GM12865 (cell line): ENCODE data around the gene EEF1AKMT3.

Experiments
- DNase-seq: peaks from one replicate; pipeline ENCODE4 v3.0.0; 2010; ENCODE audit warnings: low read depth
- H3K4me3 ChIP-seq: 2 replicates; pipeline ENCODE4 v1.5.1; 2011; ENCODE audit warnings: mild to moderate bottlenecking, low read depth, low read length, control low read depth
- CTCF ChIP-seq: IDR thresholded peaks from 2 replicates; pipeline ENCODE4 v1.5.1; 2011; ENCODE audit warnings: low read length, control low read depth, low read depth, inconsistent platforms; ENCODE audit not compliant: insufficient read depth; ENCODE audit errors: missing control alignments

EEF1AKMT3 gene

GRCh38 chr12:57735952-57736740 lies 36.3 kb upstream of the EEF1AKMT3 start:
- no peak for DNase-seq
- no peak overlapping the region for H3K4me3 ChIP-seq
- TF ChIP-seq CTCF: no peak

GRCh38 chr12:57736741-57737466 lies 35.5 kb upstream of the EEF1AKMT3 start:
- H3K4me3 ChIP-seq: no peak overlapping the region
- no peak for DNase-seq
- no peak for TF ChIP-seq CTCF

GRCh38 chr12:57737467-57738460 lies 34.6 kb upstream of the EEF1AKMT3 start:
- no peak for TF ChIP-seq CTCF
- no peak for DNase-seq
- no peak overlapping the region for H3K4me3 ChIP-seq

GRCh38 chr12:57738661-57739237 lies 33.7 kb upstream of the EEF1AKMT3 start, which contains the start of gene AGAP2:
Gene AGAP2 (minus strand): TSS chr12:57738742. CDS start chr12:57738246, 496 bp downstream.
- DNase-seq: no peak
- H3K4me3 ChIP-seq: no peak within 1 kb of the TSS
- TF ChIP-seq CTCF: no peak

GRCh38 chr12:57739387-57739786 lies 33.0 kb upstream of the EEF1AKMT3 start:
- no peak for DNase-seq
- TF ChIP-seq CTCF: no peak
- no peak overlapping the region for H3K4me3 ChIP-seq

GRCh38 chr12:57739914-57740538 lies 32.4 kb upstream of the EEF1AKMT3 start:
- TF ChIP-seq CTCF: no peak
- no peak overlapping the region; the same call in 1 of the 2 replicates for H3K4me3 ChIP-seq
- no peak for DNase-seq
